NCI-H748 treated with DMSO at 0.1 percent for 48 hours (cell line): Measurements from ENCODE around the gene ATP8B3.
"Not testable (repeated sequence)": the region's sequence is repeated elsewhere in the genome, so short reads cannot be mapped to it uniquely, and the experiment has no call there.

ENCODE experiments used
- DNase-seq: peaks from one replicate; lab custom pipeline; 2025; lab: John Stamatoyannopoulos, UW

Gene ATP8B3

GRCh38 chr19:1814833-1815604 lies 2.9 kb upstream of the ATP8B3 start:
- no peak for DNase-seq

GRCh38 chr19:1814391-1814790 lies 2.3 kb upstream of the ATP8B3 start:
- DNase-seq = no peak

- DNase-seq = no peak
These were observed 1.4 kb upstream of the ATP8B3 start for GRCh38 chr19:1813192-1814182.

GRCh38 chr19:1812426-1813191 lies 533 bp upstream of the ATP8B3 start:
- peak; percentile 65 for DNase-seq

GRCh38 chr19:1811472-1811894 lies 593 bp downstream of the ATP8B3 start:
- no peak for DNase-seq

GRCh38 chr19:1810439-1811160 lies 1.5 kb downstream of the ATP8B3 start:
- no peak for DNase-seq

- DNase-seq = no peak
These were observed 2.4 kb downstream of the ATP8B3 start for GRCh38 chr19:1809678-1810077.

GRCh38 chr19:1808395-1808731 lies 3.7 kb downstream of the ATP8B3 start:
- no peak for DNase-seq

- DNase-seq = no peak
These were observed 4.2 kb downstream of the ATP8B3 start for GRCh38 chr19:1807695-1808394.

GRCh38 chr19:1807030-1807694 lies 4.9 kb downstream of the ATP8B3 start:
- DNase-seq = no peak

GRCh38 chr19:1806184-1807029 lies 5.7 kb downstream of the ATP8B3 start:
- DNase-seq = no peak

GRCh38 chr19:1805401-1806183 lies 6.5 kb downstream of the ATP8B3 start:
- no peak for DNase-seq

- no peak for DNase-seq
These were observed 7.2 kb downstream of the ATP8B3 start for GRCh38 chr19:1804858-1805257.

- DNase-seq = no peak
These were observed 12.3 kb downstream of the ATP8B3 start for GRCh38 chr19:1799695-1800342.

GRCh38 chr19:1797313-1797712 lies 14.8 kb downstream of the ATP8B3 start:
- not testable (repeated sequence) for DNase-seq

- no peak for DNase-seq
These were observed 15.5 kb downstream of the ATP8B3 start for GRCh38 chr19:1796395-1797142.

- DNase-seq = no peak
These were observed 17.5 kb downstream of the ATP8B3 start for GRCh38 chr19:1794424-1795172.
